Measurements from ENCODE around the gene DPP10. TPM values are rescaled to one million over a fixed set of nuclear protein-coding genes. Genes with fewer than 3 reads are reported as not detected.

The DPP10 gene
- total RNA-seq, 1 donor from 2014 or later = 15.1 TPM

DNA sequence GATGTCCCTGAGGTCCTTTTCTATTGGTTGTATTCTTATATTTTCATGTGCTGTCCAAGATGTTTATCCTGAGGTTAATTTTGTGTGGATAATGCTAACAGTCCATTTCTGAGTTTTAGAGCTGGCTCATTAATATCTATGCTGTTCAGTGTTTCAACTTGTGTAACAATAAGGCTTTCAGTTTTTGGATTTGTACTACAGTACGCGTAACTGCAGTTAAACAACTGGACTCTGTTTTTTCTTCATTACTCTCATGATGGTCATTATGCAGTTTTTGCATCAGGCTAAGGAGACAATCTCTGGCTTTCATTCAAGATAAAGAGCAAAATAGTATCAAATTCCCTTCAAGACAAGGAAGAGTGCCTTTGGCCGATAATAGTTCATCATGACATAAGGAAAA, 1364.8 kb downstream of the DPP10 start:
- no peak for TF ChIP-seq CTCF (IDR thresholded peaks at IDR 0.05; ENCODE audit: partially characterized antibody, unreplicated experiment)
- H3K36me3 Mint-ChIP-seq (ENCODE audit: unreplicated experiment) = no peaks in the 10 kb centered on the region
- H3K27me3 Mint-ChIP-seq (ENCODE audit: unreplicated experiment) = no peaks in the 10 kb centered on the region
- H3K4me1 Mint-ChIP-seq (ENCODE audit: low read depth, unreplicated experiment) = no peaks in the 10 kb centered on the region
- H3K9me3 Mint-ChIP-seq (ENCODE audit: unreplicated experiment) = no peaks in the 10 kb centered on the region
- DNase-seq = no peak
- no peak overlapping the region for H3K4me3 Mint-ChIP-seq (ENCODE audit: unreplicated experiment)
- H3K27ac Mint-ChIP-seq (ENCODE audit: unreplicated experiment) = no peak overlapping the region

DNA sequence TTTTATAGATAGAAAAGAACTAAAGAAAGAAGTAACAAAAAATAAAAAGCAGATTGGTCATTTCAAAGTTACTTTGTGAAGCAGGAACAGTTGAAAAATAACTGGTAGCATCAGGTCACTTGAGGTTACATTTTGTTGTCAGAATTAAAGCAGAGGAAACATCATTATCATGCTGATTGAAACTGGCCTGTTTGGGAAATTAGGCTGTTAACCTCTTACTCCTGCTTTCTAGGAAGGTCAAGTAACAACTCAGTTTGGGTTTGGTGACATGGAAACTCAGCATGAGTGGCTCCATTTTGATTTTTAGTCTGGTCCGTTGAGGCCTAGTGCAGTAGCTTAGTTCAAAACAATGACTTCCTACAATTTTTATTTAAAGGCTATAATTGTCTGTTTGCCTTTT, 1383.5 kb downstream of the DPP10 start:
- no peak for TF ChIP-seq CTCF (IDR thresholded peaks at IDR 0.05; ENCODE audit: partially characterized antibody, unreplicated experiment)
- no peak overlapping the region for H3K4me3 Mint-ChIP-seq (ENCODE audit: unreplicated experiment)
- no peaks in the 10 kb centered on the region for H3K27me3 Mint-ChIP-seq (ENCODE audit: unreplicated experiment)
- H3K9me3 Mint-ChIP-seq (ENCODE audit: unreplicated experiment) = no peaks in the 10 kb centered on the region
- no peak overlapping the region for H3K27ac Mint-ChIP-seq (ENCODE audit: unreplicated experiment)
- no peaks in the 10 kb centered on the region for H3K36me3 Mint-ChIP-seq (ENCODE audit: unreplicated experiment)
- no peak for DNase-seq
- H3K4me1 Mint-ChIP-seq (ENCODE audit: low read depth, unreplicated experiment) = peaks cover 3% of the 10 kb centered on the region

DNA sequence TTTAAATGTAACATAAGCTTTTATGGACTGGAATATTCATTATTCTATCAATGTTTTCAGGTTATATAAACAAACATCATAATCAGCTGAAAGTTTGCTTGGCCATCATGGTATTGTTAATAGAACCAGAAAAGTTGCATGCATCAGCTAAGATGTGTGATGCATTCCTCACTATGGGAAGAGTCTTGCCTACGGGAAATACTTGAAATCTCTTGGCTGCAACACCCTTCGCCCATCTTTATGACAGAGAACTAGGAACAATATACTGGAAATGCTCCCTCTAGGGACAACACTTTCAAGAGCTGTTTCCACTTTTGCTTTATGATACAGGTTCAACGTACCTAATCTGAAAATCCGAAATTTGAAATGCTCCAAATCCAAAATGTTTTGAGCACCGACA, 1390.8 kb downstream of the DPP10 start:
- Mint-ChIP-seq H3K27me3 (ENCODE audit: unreplicated experiment) (no peaks in the 10 kb centered on the region), H3K27ac (ENCODE audit: unreplicated experiment) (no peak overlapping the region)
- no peak for DNase-seq

GRCh38 chr2:115838539-115838938, 1396.1 kb downstream of the DPP10 start:
- no peak for TF ChIP-seq CTCF (IDR thresholded peaks at IDR 0.05; ENCODE audit: partially characterized antibody, unreplicated experiment)
- H3K4me3 Mint-ChIP-seq (ENCODE audit: unreplicated experiment) = no peak overlapping the region
- no peaks in the 10 kb centered on the region for H3K36me3 Mint-ChIP-seq (ENCODE audit: unreplicated experiment)
- no peak overlapping the region for H3K27ac Mint-ChIP-seq (ENCODE audit: unreplicated experiment)
- no peaks in the 10 kb centered on the region for H3K4me1 Mint-ChIP-seq (ENCODE audit: low read depth, unreplicated experiment)
- H3K27me3 Mint-ChIP-seq (ENCODE audit: unreplicated experiment) = no peaks in the 10 kb centered on the region
- DNase-seq = no peak
- no peaks in the 10 kb centered on the region for H3K9me3 Mint-ChIP-seq (ENCODE audit: unreplicated experiment)

More for the DNA sequence above, 1390.8 kb downstream of the DPP10 start:
- H3K9me3 Mint-ChIP-seq (ENCODE audit: unreplicated experiment) = no peaks in the 10 kb centered on the region
- no peaks in the 10 kb centered on the region for H3K36me3 Mint-ChIP-seq (ENCODE audit: unreplicated experiment)
- H3K4me3 Mint-ChIP-seq (ENCODE audit: unreplicated experiment) = no peak overlapping the region
- no peaks in the 10 kb centered on the region for H3K4me1 Mint-ChIP-seq (ENCODE audit: low read depth, unreplicated experiment)
- no peak for TF ChIP-seq CTCF (IDR thresholded peaks at IDR 0.05; ENCODE audit: partially characterized antibody, unreplicated experiment)

DNA sequence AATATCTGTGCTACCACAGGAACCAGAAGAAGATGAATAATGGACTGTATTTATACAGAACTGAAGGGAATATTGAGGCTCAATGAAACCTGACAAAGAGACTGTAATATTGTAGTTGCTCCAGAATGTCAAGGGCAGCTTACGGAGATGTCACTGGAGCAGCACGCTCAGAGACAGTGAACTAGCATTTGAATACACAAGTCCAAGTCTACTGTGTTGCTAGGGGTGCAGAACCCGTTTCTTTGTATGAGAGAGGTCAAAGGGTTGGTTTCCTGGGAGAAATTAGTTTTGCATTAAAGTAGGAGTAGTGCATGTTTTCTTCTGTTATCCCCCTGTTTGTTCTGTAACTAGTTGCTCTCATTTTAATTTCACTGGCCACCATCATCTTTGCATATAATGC, 1399.9 kb downstream of the DPP10 start:
- H3K27me3 Mint-ChIP-seq (ENCODE audit: unreplicated experiment) = no peaks in the 10 kb centered on the region
- DNase-seq = no peak
- H3K36me3 Mint-ChIP-seq (ENCODE audit: unreplicated experiment) = no peaks in the 10 kb centered on the region
- no peak overlapping the region for H3K27ac Mint-ChIP-seq (ENCODE audit: unreplicated experiment)
- no peaks in the 10 kb centered on the region for H3K4me1 Mint-ChIP-seq (ENCODE audit: low read depth, unreplicated experiment)
- H3K4me3 Mint-ChIP-seq (ENCODE audit: unreplicated experiment) = no peak overlapping the region
- H3K9me3 Mint-ChIP-seq (ENCODE audit: unreplicated experiment) = no peaks in the 10 kb centered on the region
- TF ChIP-seq CTCF (IDR thresholded peaks at IDR 0.05; ENCODE audit: partially characterized antibody, unreplicated experiment) = no peak
